Prostate gland (tissue), 2 donors: ENCODE results near the gene TTLL6.

Source experiments
- CTCF ChIP-seq, 4 experiments: fragments of 200-600 bp in 2 of 4; fragments of 450-650 bp in 2 of 4; sonication (generic) in 2 of 4; IDR thresholded peaks; 1 replicate in 3 of 4; 2 replicates in 1 of 4; pipeline ENCODE4 v1.5.1; 2016 to 2019; ENCODE audit warnings: antibody characterized with exemption in 4 of 4, mild to moderate bottlenecking in 2 of 4, moderate library complexity in 2 of 4
- POLR2A ChIP-seq: fragments of 450-650 bp; IDR thresholded peaks from one replicate; pipeline ENCODE4 v1.6.1; 2016; ENCODE audit warnings: antibody characterized with exemption, mild to moderate bottlenecking
- POLR2AphosphoS5 ChIP-seq: sonication (generic); formaldehyde crosslinking; IDR thresholded peaks from one replicate; pipeline ENCODE4 v1.6.1; 2017; ENCODE audit warnings: antibody characterized with exemption

GRCh38 chr17:48729335-48730239 is 87.4 kb downstream of the TTLL6 start:
- TF ChIP-seq CTCF (IDR thresholded peaks at IDR 0.05) (no peak), POLR2A (peak; percentile 12), POLR2AphosphoS5 (no peak)
